Activated CD4-positive, alpha-beta memory T cell treated with anti-CD3 and anti-CD28 coated beads, Interleukin-2, amount 10 ng/mL, durations not matched to agents 7 days and 5 days (primary cell): Measurements from ENCODE around the gene ATAD3B. TPM values are rescaled to one million over a fixed set of nuclear protein-coding genes. Genes with fewer than 3 reads are reported as not detected.

Source experiments
- CTCF ChIA-PET: fragments of 350-600 bp; sonication (Branson Sonifier 250); formaldehyde crosslinking; loops from one replicate; lab custom pipeline; 2021; ENCODE audit warnings: antibody characterized with exemption, inconsistent platforms; lab: Charles Lee
- POLR2A ChIA-PET: fragments of 350-600 bp; sonication (Branson Sonifier 250); formaldehyde crosslinking; loops from one replicate; lab custom pipeline; 2021; ENCODE audit warnings: antibody characterized with exemption; lab: Charles Lee
- DNase-seq: peaks from one replicate; pipeline ENCODE4 v3.0.0-alpha.2; 2020
- H3K27ac Mint-ChIP-seq: one replicate; pipeline ENCODE4 v1.8.0; 2021; ENCODE audit warnings: mild to moderate bottlenecking, mixed read lengths
- H3K27me3 Mint-ChIP-seq: one replicate; pipeline ENCODE4 v1.8.0; 2021; ENCODE audit warnings: mixed read lengths
- H3K36me3 Mint-ChIP-seq: one replicate; pipeline ENCODE4 v1.8.0; 2021; ENCODE audit warnings: low read depth, mixed read lengths
- H3K4me1 Mint-ChIP-seq: one replicate; pipeline ENCODE4 v1.8.0; 2021; ENCODE audit warnings: mixed read lengths
- H3K4me3 Mint-ChIP-seq: one replicate; pipeline ENCODE4 v1.8.0; 2021; ENCODE audit warnings: mild to moderate bottlenecking, mixed read lengths
- H3K9me3 Mint-ChIP-seq: one replicate; pipeline ENCODE4 v1.8.0; 2021; ENCODE audit warnings: mixed read lengths
- total RNA-seq, 2 experiments: library from RNA; stranded (reverse); gene quantifications; one replicate each; pipeline ENCODE4 v1.2.3, GENCODE V29; 2021

ATAD3B gene
- total RNA-seq, 2 experiments from 2014 or later: 25.5 to 26.9 TPM

DNA sequence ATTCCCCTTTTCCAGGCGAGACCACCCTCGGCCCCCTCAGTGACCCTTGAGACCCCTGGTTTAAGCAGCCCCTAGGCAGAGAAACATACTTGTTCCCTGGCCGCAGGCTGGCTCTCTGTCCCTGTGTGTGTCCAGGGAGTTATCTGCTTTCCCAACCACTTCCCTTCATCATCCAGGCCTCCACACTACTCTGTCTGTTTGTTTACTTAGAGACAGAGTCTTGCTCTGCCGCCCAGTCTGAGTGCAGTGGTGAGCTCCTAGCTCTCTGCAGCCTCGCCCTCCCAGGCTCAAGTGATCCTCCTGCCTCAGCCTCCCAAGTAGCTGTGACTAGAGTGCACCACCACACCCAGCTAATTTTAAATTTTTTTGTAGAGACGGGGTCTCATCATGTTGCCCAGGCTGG lies 41.9 kb upstream of the ATAD3B start:
- Mint-ChIP-seq H3K27ac (no peak overlapping the region), H3K36me3 (no peaks in the 10 kb centered on the region), H3K4me1 (peaks cover 4% of the 10 kb centered on the region), H3K27me3 (peaks cover 23% of the 10 kb centered on the region), H3K9me3 (no peaks in the 10 kb centered on the region), H3K4me3 (no peak overlapping the region)
- ChIA-PET POLR2A (interaction anchor here (0.6 to 1.3 kb wide), 2 partner anchors 10 to 23 kb away, joined by 3 read pairs; partner anchors contain the start of gene MRPL20), CTCF (no interaction called here)
- no peak for DNase-seq

DNA sequence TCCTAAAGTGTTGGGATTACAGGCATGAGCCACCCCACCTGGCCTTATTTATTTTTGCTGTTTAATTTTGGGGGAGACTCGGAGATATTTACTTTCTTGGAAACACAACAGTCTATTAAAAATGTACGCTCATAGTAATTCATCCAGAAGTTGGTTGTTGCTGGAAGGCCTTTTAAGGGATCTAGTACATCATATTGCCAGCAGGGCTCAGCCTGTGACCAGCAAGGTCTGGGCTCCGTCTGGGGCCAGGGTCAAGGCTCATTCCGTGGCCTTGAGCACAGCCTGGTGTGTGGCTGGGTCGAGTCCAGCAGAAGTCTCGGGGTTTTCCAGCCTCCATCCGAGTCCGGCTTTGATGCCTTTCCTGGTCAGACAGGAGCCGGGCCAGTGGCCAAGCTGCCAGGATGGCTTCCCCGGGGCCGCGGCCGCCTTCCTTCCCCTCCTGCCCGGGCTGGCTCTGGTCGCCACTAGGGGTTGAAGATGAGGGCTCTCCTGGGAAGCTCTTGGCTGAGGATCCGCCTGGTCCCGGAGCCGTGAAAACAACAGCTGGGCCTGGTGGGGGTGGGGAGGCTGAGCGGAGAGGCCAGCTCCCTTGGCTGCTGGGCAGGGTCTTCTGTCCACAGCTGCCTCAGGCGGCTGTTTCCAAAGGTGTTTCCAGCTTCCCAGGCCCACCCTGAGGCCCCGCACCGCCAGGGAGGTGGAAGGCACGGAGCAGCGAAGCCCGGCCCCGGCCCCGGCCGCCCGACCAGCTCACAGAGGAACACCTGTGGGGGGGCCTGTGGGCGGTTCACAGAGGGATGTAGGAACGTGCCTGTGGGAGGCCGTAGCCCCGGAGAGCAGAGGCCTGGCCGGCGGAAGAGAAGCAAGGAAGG lies 41.2 kb upstream of the ATAD3B start:
- POLR2A ChIA-PET: no interaction called here
- no peaks in the 10 kb centered on the region for H3K36me3 Mint-ChIP-seq
- H3K4me1 Mint-ChIP-seq: peaks cover 7% of the 10 kb centered on the region
- DNase-seq: no peak
- H3K4me3 Mint-ChIP-seq: no peak overlapping the region
- CTCF ChIA-PET: interaction anchor here (0.6 kb wide), 1 partner anchor 605 kb away, joined by 3 read pairs; no protein-coding TSS in a partner anchor
- peaks cover 23% of the 10 kb centered on the region for H3K27me3 Mint-ChIP-seq
- no peak overlapping the region for H3K27ac Mint-ChIP-seq
- no peaks in the 10 kb centered on the region for H3K9me3 Mint-ChIP-seq

DNA sequence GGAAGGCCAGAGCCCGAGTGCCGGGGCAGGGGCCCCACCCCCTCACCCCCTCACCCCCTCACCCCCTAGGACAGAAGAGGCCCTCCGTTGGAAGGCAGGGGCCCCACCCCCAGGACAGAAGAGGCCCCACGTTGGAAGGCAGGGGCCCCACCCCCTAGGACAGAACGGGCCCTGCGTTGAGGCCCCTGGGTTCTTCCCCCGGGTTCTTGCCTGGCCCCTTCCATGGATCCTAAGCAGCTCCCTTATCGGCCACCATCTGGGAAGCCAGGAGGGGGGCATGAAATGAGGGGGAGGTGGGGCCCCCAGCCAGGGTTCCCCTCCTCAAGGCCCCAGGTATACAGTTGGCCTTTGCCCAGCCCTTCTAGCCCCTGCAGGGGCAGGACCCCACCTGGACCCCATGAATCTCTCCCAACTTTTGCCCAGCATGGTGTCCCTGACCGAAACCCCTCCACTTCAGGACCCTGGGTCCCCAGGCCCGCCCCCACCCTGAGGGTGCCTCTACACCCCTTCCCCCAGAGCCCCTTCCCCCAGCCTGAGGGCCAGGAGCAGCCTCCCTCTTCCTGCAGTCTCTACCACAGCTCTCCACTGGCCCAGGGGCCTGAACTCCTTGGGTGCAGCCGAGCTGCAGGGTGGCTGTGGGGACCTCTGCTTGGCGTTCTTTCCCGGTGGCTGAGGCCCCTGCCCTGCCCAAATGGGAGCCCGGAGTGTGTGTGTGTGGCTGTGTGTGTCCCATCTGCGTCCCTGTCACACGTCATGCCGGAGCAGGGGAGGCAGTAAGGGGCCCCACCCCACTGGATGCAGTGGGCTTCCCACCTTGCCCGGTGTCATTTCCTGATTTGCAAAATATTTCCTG lies 40.3 kb upstream of the ATAD3B start:
- Mint-ChIP-seq H3K36me3 (no peaks in the 10 kb centered on the region), H3K9me3 (no peaks in the 10 kb centered on the region), H3K27ac (no peak overlapping the region), H3K4me3 (no peak overlapping the region), H3K4me1 (peaks cover 8% of the 10 kb centered on the region), H3K27me3 (peaks cover 19% of the 10 kb centered on the region)
- ChIA-PET POLR2A (no interaction called here), CTCF (no interaction called here)
- no peak for DNase-seq

DNA sequence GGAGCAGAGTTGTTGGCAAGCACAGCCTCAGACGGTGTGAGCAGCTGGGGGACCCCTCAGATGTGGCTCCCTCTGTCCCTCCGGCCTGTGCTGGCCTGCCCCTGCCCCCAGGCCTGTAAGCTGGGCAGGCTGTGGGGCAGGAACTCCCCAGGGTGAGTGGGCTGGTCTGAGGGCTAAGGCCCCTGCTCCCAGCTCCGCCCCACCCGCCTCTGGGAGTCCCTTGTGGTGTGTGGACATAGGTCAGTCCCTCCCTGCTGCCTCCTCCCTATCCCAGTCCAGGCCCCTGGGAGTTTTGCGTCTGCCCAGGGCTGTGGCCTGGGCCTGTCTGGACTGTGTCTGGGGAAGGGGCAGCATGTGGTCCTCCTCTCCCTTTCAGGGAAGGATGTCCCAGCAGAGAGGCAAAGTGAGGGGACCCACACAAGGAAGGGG lies 39.7 kb upstream of the ATAD3B start:
- Mint-ChIP-seq H3K27me3 (peaks cover 20% of the 10 kb centered on the region), H3K36me3 (no peaks in the 10 kb centered on the region), H3K4me3 (no peak overlapping the region), H3K27ac (no peak overlapping the region), H3K4me1 (peaks cover 8% of the 10 kb centered on the region), H3K9me3 (no peaks in the 10 kb centered on the region)
- POLR2A ChIA-PET: no interaction called here
- CTCF ChIA-PET: no interaction called here
- no peak for DNase-seq

DNA sequence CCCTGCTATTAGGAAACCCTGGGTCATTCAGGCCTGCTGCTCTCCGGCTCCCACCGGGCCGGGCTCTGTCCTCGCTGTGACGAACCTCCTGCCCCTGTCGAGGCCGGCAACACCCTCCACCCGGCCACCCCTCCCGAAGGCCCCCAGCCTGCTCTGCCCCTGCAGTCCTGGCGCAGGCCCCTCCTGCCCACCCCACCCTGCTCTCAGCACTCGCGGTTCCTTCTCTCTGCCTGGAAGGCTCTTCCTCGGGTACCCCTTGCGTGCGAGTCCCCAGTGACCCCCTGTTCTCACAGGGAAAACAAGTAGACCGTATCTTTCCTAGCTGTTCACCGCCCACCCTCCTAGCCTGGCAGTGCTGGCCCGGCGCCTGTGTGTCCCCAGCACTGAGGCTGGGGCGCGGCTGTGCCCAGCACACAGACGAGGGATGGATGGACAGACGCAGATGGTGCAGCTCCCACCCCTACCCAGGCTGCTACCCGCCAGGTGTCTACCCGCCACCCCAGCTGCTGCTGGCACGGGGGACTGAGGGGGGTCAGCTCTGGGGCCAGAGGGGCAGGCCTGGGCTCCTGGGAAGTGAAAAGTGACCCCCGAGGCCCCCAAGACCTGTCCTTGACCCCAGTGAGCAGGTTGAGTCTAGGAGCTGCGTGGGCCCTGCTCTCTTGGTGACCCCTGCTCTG lies 39.2 kb upstream of the ATAD3B start:
- Mint-ChIP-seq H3K36me3 (no peaks in the 10 kb centered on the region), H3K9me3 (no peaks in the 10 kb centered on the region), H3K27ac (no peak overlapping the region), H3K4me3 (no peak overlapping the region), H3K27me3 (peaks cover 20% of the 10 kb centered on the region), H3K4me1 (peaks cover 8% of the 10 kb centered on the region)
- POLR2A ChIA-PET: no interaction called here
- CTCF ChIA-PET: no interaction called here
- DNase-seq: no peak

DNA sequence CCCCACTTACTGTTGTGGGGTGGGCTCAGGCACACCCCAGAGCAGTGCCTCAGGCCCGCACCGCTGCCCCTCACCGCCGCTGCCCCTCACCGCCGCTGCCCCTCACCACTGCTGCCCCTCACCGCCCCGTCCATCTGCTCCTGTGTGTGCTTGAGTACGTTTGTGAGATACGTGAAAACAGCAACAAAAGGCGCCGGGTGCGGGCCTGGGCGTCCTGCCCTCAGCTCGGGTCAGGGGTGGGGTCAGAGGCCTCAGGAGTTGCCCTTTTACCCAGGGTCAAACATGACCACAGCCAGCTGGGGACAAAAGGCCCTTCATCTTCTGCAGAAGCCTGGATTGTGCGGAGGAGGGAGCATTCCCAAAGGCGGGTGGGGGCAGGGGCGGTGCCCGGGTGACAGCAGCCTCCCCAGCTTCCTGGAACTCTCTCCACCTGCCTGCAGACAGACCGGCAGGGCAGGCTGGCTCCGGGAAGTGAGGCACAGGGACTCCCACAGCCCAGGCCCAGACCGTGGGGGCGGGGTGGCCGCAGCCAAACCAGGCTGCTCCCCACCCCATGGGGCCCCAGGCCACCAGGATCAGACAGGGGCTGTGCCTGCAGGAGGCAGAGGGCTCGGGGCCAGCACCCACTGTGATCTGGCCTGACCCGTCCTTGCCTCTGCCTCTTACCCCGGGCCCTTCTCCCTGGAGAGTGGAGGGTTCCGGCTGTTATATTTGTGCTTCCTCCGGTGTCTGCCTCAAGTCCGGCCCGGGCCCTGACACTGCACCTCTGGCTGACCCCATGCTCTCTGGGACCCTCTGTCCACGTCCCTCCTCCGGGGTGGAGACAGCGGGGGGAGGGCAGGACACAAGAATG lies 38.4 kb upstream of the ATAD3B start:
- peaks cover 8% of the 10 kb centered on the region for H3K4me1 Mint-ChIP-seq
- H3K4me3 Mint-ChIP-seq: no peak overlapping the region
- H3K9me3 Mint-ChIP-seq: no peaks in the 10 kb centered on the region
- ChIA-PET POLR2A (interaction anchor here (0.9 kb wide), 1 partner anchor 25 kb away, joined by 3 read pairs; no protein-coding TSS in a partner anchor), CTCF (no interaction called here)
- H3K27ac Mint-ChIP-seq: no peak overlapping the region
- DNase-seq: no peak
- peaks cover 20% of the 10 kb centered on the region for H3K27me3 Mint-ChIP-seq
- no peaks in the 10 kb centered on the region for H3K36me3 Mint-ChIP-seq

DNA sequence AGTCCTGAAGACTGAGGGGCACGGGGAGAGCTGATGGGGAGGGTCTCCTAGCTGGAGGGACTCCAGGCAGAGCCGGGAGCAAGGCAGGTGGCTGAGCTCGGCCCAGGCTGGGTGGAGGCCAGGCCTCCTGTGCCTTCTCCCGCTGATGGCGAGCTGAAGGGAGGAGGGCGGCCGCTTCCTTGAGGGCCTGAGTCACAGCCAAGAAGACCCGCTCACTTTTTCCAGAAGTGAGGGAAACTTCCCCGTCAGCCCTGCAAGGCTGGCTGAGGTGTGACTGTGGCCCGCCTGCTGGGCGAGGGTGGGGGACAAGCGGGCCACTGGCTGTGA lies 37.8 kb upstream of the ATAD3B start:
- no peaks in the 10 kb centered on the region for H3K36me3 Mint-ChIP-seq
- DNase-seq: no peak
- peaks cover 6% of the 10 kb centered on the region for H3K4me1 Mint-ChIP-seq
- no peaks in the 10 kb centered on the region for H3K9me3 Mint-ChIP-seq
- no peak overlapping the region for H3K27ac Mint-ChIP-seq
- H3K4me3 Mint-ChIP-seq: no peak overlapping the region
- H3K27me3 Mint-ChIP-seq: peaks cover 17% of the 10 kb centered on the region
- ChIA-PET CTCF (no interaction called here), POLR2A (interaction anchor here (0.9 kb wide), 1 partner anchor 26 kb away, joined by 3 read pairs; no protein-coding TSS in a partner anchor)

DNA sequence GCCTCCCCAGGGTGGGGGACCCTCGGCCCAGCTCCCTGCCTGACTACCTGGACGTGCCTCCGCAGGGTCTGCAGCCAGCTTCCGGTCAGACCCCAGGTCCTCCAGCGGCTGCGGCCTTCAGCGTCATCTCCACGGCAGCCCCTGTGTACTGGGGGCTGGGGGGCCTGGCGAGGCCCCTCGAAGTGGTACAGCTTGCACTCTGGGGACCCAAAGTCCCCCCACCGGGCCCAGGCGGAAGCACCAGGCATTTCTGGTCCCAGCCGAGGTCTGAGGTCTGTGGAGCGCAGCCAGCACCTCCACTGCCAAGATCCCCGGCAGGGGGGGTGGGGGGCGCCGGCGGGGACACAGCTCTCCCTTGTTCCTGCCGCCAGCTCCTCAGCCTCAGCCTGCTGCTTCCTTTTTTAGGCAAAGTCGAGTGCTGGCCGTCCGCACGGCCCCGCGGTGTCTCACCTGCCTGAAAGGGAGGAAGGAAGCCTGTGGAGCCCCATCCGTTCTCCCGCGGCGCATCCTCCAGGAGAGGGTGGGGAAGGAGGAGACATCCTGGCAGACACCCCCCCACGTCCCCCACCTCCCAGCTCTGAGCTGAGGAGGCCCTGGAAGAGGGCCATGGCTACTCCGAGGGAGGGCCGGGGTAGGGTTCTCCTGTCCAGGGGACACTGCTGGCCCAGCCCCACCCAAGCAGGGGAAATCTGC lies 37.3 kb upstream of the ATAD3B start:
- Mint-ChIP-seq H3K4me1 (peaks cover 6% of the 10 kb centered on the region), H3K27me3 (peaks cover 17% of the 10 kb centered on the region), H3K4me3 (no peak overlapping the region), H3K9me3 (no peaks in the 10 kb centered on the region), H3K36me3 (no peaks in the 10 kb centered on the region), H3K27ac (no peak overlapping the region)
- DNase-seq: no peak
- ChIA-PET POLR2A (interaction anchor here (0.6 to 0.9 kb wide), 2 partner anchors 26 to 71 kb away, joined by 3 read pairs; no protein-coding TSS in a partner anchor), CTCF (no interaction called here)

DNA sequence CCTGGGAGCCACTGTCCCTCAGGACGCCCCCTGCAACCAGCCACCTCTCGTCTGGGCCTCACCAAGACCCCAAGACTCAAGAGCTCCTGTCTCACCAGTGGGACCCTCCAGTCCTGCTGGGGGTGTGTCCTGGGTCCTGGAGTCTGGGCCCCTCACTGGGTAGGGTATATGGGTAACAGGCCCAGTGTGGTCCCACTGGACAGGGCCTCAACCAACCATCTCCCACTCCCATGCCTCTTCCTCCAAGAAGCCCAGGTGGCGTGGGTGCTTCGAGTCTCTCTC lies 36.8 kb upstream of the ATAD3B start:
- H3K9me3 Mint-ChIP-seq: no peaks in the 10 kb centered on the region
- POLR2A ChIA-PET: interaction anchor here (0.6 kb wide), 1 partner anchor 71 kb away, joined by 3 read pairs; no protein-coding TSS in a partner anchor
- CTCF ChIA-PET: no interaction called here

DNA sequence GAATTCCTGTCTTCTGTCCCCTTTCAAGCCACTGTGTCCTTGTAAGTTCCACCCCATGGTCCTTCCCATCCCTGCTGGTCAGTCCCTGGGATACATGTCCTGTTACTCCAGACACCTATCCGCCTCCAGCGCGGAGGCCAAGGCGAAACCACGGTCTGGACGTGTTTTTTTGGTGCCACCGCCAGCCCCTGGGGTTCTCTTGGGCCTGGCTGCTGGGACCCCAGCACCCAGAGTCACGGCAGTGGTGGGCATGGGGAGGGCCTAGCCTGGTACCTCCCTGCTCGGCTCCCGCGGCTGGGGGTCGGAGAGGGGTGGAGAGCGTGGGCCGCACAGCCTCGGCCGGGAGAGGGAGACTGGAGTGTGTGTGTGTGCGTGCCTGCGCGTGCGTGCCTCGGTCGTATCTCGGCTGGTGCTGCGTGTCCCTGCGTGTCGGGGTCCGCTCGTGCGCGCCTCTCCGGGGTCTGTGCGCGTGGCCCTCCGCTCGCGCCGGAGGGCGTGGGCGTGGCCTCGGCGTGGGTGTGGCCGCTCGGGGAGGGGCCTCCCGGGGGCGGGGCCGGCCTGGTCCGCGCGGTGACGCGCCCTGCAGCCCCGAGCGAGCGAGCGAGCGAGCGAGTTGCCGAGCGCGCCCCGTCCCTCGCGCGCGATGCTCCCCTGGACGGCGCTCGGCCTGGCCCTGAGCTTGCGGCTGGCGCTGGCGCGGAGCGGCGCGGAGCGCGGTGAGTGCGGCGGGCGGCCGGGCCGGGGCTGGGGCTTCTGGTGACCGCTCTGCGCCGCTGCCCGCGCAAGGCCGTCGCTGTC lies 36.3 kb upstream of the ATAD3B start, which contains the start of gene VWA1:
TSS of gene VWA1 (plus strand) at position 585 of the 798 bp plus-strand sequence. CDS start at position 644, 59 bp downstream.
- Mint-ChIP-seq H3K4me1 (peaks cover 6% of the 10 kb centered on the region), H3K27me3 (peaks cover 11% of the 10 kb centered on the region), H3K9me3 (no peaks in the 10 kb centered on the region), H3K27ac (no peak within 1 kb of the TSS), H3K4me3 (peak within 1 kb of the TSS; percentile 27), H3K36me3 (no peaks in the 10 kb centered on the region)
- POLR2A ChIA-PET: no interaction called here
- CTCF ChIA-PET: no interaction called here
- DNase-seq: peak; percentile 69

More for the DNA sequence above, 36.8 kb upstream of the ATAD3B start:
- Mint-ChIP-seq H3K4me1 (peaks cover 6% of the 10 kb centered on the region), H3K27ac (no peak overlapping the region), H3K27me3 (peaks cover 13% of the 10 kb centered on the region), H3K36me3 (no peaks in the 10 kb centered on the region), H3K4me3 (no peak overlapping the region)
- DNase-seq: no peak
